NCI-H2029 (cell line): ENCODE data around the gene CD4.

Source experiments
- DNase-seq: peaks from one replicate; lab custom pipeline; 2025; lab: John Stamatoyannopoulos, UW

The CD4 gene

DNA sequence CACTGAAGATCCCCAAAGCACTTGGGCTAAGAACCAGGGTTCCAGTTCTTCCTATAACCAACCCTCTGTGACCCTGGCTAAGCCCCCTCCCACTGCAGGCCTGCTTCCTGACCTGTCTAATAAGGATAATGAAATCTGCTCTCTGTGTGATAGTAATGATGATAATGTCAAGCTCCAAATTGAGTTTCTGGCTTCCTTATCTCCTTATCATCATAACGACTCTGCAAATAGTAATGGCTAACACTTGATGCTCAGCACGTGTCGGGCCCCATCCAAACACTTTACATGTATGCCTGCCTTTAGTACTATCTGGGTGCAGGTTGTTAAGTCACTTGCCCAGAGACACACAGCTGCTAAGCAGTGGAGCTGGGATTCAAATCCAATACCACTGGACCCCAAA, 27.3 kb downstream of the CD4 start:
- DNase-seq, result no peak

DNA sequence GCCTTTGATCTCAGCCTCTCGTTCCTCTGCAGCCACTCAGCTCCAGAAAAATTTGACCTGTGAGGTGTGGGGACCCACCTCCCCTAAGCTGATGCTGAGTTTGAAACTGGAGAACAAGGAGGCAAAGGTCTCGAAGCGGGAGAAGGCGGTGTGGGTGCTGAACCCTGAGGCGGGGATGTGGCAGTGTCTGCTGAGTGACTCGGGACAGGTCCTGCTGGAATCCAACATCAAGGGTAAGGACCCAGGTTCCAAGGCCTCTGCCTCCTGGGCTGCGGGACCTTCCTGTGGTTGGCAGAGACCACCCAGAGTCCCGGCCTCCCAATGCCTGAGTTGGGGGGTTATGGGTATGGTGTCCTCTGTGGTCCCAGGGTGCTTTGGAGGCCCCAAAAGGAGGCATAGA, 27.8 kb downstream of the CD4 start:
- DNase-seq, result no peak

DNA sequence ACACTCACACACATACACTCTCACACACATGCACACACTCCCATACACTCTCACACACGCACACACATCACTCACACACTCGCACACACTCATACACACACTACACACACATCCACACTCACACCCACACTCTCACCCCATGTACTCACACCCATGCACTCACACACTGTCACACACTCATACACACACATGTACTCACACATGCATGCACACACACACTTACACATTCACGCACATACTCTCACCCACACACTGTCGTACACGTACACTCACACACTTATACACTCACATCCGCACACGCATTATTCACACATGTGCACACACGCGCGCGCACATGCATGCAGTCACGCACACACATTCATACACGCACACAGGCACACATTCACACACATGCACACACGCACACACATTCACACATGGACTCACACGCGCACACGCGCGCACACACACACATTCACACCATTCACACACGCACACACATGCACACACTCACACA, 28.4 kb downstream of the CD4 start:
- no peak for DNase-seq

DNA sequence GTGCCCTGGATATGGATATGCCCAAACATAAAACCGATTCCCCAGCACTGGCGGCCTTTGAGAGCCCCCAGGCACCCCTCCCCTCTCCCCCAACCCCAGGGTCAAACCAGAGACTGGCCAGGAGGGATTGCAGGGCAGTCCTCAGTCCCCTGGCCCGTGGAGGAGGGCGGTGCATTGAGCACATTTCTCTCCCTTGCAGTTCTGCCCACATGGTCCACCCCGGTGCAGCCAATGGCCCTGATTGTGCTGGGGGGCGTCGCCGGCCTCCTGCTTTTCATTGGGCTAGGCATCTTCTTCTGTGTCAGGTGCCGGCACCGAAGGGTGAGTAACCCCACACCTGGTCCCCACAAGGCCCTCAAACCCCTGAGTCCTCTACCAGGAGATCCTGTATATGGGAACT, 28.9 kb downstream of the CD4 start:
- no peak for DNase-seq

DNA sequence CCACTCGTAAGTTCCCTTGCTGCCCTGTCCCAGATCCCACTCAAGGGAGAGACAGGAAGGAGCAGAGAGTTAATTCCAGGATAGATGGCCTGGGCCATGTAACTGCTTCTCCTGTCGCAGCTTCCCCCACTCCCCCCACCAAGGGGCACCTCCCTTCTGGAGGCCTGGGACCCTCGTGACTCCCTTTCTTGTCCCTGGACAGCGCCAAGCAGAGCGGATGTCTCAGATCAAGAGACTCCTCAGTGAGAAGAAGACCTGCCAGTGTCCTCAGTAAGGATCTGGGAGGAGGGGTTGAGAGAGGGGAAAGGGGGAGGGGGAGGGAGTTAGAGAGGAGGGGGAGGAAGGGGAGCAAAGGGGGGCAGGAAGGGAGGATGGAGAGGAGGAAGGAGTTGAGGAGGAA, 29.3 kb downstream of the CD4 start:
- DNase-seq, result no peak

DNA sequence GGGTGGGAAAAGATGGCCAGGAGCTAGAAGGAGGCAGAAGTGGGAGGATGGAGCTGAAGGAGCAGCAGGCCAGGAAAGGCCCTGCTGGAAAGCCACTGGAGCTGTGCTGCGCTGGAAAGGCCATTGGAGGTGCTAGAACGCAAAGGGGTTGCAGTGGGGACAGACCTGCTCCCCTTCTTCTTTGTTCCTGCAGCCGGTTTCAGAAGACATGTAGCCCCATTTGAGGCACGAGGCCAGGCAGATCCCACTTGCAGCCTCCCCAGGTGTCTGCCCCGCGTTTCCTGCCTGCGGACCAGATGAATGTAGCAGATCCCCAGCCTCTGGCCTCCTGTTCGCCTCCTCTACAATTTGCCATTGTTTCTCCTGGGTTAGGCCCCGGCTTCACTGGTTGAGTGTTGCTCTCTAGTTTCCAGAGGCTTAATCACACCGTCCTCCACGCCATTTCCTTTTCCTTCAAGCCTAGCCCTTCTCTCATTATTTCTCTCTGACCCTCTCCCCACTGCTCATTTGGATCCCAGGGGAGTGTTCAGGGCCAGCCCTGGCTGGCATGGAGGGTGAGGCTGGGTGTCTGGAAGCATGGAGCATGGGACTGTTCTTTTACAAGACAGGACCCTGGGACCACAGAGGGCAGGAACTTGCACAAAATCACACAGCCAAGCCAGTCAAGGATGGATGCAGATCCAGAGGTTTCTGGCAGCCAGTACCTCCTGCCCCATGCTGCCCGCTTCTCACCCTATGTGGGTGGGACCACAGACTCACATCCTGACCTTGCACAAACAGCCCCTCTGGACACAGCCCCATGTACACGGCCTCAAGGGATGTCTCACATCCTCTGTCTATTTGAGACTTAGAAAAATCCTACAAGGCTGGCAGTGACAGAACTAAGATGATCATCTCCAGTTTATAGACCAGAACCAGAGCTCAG, 30.0 kb downstream of the CD4 start:
- DNase-seq, result no peak

DNA sequence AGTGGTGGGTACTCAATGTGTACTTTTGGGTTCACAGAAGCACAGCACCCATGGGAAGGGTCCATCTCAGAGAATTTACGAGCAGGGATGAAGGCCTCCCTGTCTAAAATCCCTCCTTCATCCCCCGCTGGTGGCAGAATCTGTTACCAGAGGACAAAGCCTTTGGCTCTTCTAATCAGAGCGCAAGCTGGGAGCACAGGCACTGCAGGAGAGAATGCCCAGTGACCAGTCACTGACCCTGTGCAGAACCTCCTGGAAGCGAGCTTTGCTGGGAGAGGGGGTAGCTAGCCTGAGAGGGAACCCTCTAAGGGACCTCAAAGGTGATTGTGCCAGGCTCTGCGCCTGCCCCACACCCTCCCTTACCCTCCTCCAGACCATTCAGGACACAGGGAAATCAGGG, 30.8 kb downstream of the CD4 start:
- no peak for DNase-seq

DNA sequence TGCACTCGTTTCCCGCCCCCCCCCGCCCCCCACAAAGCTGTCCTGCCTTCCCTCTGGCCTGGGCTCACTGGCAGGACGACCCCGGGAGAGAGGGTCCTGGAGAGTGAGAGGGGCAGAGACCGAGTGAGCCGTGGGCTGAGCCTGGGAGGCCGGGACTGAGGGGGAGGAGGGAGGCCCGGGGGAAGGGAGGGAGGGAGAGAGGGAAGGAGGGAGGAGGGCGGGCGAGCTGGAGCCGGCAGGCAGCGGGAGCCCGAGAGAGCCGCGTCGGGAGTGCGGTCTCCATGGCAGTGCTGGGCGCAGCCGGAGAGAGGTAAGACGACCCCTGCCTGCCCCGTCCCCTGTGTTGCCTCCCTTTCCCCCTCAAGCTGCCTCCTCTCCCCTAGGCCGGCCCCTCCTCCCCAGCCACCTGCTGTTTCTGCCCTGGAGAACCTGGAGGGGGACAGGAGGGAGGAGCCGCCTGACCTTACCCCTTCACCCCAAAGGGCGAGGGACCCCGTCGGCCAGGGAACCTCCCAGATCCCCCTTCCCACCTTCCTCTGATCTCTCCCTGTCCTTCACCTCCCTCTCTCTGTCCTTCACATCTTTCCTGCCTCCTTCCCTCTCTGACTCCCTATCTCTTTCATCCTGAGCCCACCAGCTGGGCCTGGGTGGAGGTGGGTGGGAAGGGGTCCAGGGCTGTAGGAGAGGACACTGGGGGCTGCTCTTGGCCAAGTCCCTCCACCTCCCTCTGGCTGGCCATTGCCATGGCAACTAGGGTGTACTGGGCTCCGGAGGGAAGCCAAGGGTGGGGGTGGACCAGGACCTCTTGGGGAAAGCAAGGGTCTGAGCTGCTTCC, 32.5 kb downstream of the CD4 start, which contains the start of gene GPR162:
Gene GPR162, plus strand, starts transcription at position 231 of the 835 bp plus-strand sequence. CDS start 2,078 bp downstream, outside the sequence.
- DNase-seq, result peak; percentile 10

DNA sequence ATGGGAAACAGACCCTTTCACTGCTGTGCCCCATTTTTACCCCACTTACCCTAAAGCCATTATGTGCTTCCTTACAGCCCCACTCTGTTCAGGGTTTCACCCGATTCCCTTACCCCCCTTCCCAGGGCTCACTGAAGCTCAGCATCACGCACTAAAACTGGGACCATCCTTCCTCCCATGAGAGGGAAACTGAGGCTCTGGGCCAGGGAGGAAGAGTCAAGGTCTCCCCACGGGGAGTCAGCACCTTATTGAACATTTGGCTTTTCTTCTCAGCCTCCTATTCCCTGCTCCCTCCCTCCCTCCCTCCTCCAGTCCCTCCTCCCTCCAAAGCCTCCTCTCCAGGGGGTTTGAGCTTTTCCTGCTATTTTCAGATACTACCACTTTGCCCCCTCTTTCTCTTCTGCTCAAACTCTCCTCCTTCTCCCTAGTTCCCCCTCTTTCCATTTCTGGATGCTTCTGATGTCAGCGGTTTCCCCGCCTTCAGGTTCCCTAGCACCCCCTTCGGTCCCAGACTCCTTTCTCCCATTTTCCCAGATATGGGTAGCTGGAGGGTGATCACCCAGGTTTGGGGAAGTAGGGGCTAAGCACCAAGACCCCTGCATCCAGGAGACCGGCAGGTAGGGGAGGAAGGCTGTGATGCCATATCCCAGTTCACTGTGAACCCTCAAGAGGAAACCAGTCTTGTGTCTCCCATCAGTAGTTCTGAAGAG, 33.3 kb downstream of the CD4 start:
- DNase-seq, result no peak

DNA sequence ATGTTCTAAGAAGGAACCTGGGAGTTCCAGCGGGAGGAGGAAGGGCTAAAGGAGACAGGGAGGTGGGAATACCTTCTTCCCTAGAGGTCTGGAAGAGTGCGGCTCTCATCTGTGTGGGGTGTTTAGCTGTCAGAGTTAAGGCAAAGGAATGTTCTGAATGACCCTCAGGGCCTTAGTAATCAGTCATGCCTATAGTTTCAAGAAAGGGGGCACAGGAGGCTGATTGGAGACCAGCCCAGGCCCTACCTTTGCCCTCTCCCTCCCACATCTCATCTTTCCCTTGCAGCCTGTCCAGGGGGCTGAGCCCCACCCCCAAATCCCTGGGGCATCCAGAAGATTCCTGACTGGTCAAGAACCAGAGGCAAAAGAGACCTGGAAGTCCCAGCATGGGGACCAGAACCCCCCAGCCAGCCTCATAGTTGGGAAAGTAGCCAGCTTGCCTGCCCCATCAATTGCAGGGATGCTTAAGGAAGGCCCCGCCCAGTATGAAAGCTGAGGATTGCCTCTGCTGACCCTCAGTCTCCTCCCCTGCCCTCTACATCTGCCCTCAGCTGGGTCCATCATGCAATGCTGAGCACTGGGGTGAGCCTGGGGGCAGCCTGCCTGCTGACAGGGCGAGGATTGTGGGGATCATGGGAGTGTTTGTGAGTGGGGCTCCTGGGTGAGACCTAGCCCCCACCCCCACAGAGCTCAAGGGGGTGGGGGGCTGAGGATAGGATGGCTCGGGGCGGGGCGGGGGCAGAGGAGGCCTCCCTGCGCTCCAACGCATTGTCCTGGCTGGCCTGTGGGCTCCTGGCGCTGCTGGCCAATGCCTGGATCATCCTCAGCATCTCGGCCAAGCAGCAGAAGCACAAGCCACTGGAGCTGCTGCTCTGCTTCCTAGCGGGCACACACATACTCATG, 34.1 kb downstream of the CD4 start:
- no peak for DNase-seq

DNA sequence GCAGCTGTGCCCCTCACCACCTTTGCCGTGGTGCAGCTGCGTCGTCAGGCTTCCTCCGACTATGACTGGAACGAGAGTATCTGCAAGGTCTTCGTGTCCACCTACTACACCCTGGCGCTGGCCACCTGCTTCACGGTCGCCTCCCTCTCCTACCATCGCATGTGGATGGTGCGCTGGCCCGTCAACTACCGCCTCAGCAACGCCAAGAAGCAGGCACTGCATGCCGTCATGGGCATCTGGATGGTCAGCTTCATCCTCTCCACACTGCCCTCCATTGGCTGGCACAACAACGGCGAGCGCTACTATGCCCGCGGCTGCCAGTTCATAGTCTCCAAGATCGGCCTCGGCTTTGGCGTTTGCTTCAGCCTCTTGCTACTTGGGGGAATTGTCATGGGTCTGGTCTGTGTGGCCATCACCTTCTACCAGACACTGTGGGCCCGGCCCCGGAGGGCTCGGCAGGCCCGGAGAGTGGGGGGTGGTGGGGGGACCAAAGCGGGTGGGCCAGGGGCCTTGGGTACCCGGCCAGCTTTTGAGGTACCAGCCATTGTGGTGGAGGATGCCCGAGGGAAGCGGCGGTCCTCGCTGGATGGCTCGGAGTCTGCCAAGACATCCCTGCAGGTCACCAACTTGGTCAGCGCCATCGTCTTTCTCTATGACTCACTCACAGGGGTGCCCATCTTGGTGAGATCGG, 34.9 kb downstream of the CD4 start:
- DNase-seq, result no peak

DNA sequence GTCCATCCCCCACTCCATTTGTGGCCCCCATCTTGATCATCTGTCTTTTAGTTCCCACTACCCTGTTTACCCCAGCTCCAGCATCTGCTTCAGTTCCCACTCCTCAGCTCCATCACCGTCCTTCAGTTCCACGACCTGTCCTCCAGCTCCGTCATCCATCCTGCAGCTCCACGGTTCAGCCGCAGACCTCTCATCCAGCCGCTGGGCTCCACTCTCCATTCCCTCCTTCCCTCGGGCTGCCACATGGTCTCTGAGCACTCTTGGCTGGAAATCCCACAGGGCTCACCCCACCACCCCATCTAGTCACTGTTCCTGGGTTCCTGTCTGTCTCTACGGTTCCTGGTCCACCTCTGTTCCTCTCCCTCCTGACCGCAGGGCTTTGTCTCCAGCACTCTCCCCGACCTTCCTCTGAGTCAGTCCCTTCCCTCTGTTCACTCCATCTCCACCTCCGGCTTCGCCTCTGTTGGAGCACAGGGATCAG, 35.6 kb downstream of the CD4 start:
- no peak for DNase-seq

DNA sequence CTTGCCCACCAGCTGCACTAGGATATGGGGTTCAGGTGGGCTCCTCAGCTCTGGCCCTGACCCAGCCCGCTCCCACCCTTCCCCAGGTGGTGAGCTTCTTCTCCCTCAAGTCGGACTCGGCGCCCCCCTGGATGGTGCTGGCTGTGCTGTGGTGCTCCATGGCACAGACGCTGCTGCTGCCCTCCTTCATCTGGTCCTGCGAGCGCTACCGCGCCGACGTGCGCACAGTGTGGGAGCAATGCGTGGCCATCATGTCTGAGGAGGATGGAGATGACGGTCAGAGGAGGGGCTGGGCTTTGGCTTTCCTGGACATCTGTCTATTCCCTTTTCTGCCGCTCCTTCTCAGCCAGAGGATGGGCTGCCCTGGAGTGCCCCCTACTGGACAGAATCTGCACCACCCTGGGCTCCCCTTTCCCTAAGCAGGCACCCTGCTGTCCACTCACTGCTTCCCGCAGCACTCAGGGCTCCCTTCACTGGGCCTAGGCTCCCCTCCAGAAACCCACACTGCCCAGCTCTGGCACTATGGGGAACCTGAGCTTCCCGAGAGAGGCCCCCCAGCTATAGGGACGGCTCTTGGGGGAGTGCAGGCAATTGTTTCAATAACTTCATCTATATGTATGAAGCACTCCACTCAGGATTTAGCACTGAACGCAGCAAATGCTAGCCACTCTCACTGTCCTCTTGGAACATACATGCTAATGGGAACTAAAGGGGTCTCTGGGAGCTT, 36.2 kb downstream of the CD4 start:
- peak; percentile 48 for DNase-seq

DNA sequence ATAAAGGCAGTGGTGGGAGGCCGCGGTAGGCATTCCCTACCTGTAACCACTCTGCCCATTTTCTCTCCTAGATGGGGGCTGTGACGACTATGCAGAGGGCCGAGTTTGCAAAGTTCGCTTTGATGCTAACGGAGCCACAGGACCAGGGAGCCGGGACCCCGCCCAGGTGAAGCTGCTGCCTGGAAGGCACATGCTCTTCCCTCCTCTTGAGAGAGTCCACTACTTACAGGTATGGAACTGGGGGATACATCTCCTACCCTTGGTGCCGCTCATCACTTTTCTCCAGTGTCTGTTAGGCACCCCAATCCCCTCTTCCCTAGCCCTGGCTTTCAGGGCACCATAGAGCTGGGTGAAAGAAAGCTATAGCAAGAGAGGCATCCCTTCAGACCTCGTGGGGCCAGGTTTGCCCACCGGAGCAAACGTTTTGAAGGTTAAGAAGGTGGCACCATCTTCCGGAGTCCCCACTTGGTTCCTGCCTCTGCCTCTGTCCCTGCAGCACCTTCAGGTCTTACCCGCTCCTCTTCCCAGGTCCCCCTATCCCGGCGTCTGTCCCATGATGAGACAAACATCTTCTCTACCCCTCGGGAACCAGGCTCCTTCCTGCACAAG, 36.9 kb downstream of the CD4 start:
- no peak for DNase-seq

DNA sequence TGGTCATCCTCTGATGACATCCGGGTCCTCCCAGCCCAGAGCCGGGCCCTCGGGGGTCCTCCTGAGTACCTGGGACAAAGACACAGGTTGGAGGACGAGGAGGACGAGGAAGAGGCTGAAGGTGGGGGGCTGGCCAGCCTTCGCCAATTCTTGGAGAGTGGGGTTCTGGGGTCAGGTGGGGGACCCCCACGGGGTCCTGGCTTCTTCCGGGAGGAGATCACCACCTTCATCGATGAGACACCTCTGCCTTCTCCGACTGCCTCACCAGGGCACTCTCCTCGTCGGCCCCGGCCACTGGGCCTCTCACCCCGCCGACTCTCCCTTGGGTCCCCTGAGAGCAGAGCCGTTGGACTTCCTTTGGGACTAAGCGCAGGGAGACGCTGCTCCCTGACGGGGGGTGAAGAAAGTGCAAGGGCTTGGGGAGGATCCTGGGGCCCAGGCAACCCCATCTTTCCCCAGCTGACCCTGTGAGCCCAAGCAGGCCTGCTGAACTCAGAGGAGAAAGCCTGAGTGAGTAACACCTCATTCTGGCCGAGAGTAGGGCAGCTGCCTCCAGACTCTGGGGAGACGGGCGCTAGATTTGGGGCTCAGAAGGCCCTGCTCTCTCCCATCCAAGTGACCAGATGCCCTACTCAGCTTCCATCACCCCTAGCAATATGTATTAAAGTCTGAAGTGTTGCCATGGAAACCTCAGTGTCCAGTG, 37.6 kb downstream of the CD4 start:
- DNase-seq, result no peak

DNA sequence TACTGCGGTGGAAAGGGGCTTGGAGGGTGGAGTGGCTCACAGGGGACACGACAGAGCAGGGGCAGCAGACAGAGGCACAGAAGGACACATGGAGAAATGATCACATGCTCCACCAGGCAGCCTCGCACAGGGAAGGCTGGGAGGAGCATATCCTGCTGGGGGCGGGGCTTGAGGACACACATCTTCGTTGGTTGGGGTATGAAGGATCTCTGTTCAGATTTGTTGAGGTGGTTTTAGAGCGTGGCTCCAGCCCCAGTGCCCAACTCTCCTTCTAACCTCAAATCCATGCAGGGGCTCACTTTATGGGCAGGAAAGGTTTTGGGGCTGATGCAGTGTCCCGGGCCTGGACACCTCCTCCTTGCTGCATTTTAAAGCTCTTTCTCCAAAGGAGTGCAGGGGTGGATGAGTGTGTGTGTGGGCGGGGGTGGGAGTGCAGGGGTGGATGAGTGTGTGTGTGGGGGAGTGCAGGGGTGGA, 38.1 kb downstream of the CD4 start:
- peak; percentile 45 for DNase-seq

DNA sequence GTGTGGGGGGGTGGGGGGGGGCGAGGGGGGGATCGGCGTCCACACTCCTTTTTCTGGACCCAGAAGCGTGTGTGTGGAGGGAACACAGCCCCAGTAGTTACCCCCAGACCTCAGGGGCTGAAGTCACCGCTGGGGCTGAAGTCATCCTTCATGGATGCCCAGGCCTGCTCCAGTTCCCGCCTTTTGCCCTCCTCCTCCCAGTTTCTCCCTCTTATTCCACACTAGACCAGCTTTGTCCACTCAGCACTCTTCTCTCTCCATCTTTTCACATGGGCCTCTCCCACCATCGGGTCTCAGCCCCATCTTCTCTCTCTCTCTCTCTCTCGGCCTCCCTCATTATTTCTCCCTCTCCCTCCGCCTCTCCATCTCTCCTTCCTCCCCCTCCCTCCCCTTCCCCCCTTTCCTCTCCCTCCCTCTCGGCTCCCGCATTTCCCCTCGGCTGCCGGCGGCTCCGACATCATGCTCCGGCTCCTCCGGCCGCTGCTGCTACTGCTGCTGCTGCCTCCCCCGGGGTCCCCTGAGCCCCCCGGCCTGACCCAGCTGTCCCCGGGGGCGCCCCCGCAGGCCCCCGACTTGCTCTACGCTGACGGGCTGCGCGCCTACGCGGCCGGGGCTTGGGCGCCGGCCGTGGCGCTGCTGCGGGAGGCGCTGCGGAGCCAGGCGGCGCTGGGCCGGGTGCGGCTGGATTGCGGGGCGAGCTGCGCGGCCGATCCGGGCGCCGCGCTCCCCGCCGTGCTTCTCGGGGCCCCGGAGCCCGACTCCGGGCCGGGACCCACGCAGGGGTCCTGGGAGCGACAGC, 38.9 kb downstream of the CD4 start, which contains the start of gene P3H3:
Gene P3H3, plus strand, starts transcription at position 426 of the 799 bp plus-strand sequence. Its CDS starts 34 bp downstream, at position 460.
- DNase-seq, result no peak
